CD4-positive, alpha-beta T cell treated with Interleukin-17A for 1 hour (primary cell): Measurements from ENCODE around the gene KCNMA1.
"Not testable (repeated sequence)": the region's sequence is repeated elsewhere in the genome, so short reads cannot be mapped to it uniquely, and the experiment has no call there.

ENCODE experiments used
- DNase-seq: peaks from one replicate; pipeline ENCODE4 v3.0.0-alpha.2; 2020

Gene KCNMA1

GRCh38 chr10:77433546-77433945 is 204.1 kb downstream of the KCNMA1 start:
- DNase-seq, result no peak

GRCh38 chr10:77431980-77432797 is 205.4 kb downstream of the KCNMA1 start:
- no peak for DNase-seq

- DNase-seq, result no peak
These were observed 206.4 kb downstream of the KCNMA1 start for GRCh38 chr10:77431209-77431611.

- no peak for DNase-seq
These were observed 207.1 kb downstream of the KCNMA1 start for GRCh38 chr10:77430530-77430929.

- DNase-seq, result no peak
These were observed 208.8 kb downstream of the KCNMA1 start for GRCh38 chr10:77428691-77429395.

- DNase-seq, result no peak
These were observed 213.4 kb downstream of the KCNMA1 start for GRCh38 chr10:77424257-77424656.

- no peak for DNase-seq
These were observed 214.9 kb downstream of the KCNMA1 start for GRCh38 chr10:77422491-77423338.

- DNase-seq, result no peak
These were observed 216.0 kb downstream of the KCNMA1 start for GRCh38 chr10:77421591-77421990.

GRCh38 chr10:77420947-77421523 is 216.6 kb downstream of the KCNMA1 start:
- no peak for DNase-seq

GRCh38 chr10:77419979-77420378 is 217.6 kb downstream of the KCNMA1 start:
- DNase-seq, result no peak

- DNase-seq, result no peak
These were observed 218.6 kb downstream of the KCNMA1 start for GRCh38 chr10:77419056-77419455.

- DNase-seq, result no peak
These were observed 219.6 kb downstream of the KCNMA1 start for GRCh38 chr10:77417806-77418640.

GRCh38 chr10:77417359-77417758 is 220.2 kb downstream of the KCNMA1 start:
- no peak for DNase-seq

- DNase-seq, result no peak
These were observed 221.1 kb downstream of the KCNMA1 start for GRCh38 chr10:77416311-77417135.

- DNase-seq, result no peak
These were observed 222.2 kb downstream of the KCNMA1 start for GRCh38 chr10:77415313-77415960.

GRCh38 chr10:77413231-77413630 is 224.4 kb downstream of the KCNMA1 start:
- no peak for DNase-seq

- not testable (repeated sequence) for DNase-seq
These were observed 225.0 kb downstream of the KCNMA1 start for GRCh38 chr10:77412573-77413133.

GRCh38 chr10:77411805-77412204 is 225.8 kb downstream of the KCNMA1 start:
- no peak for DNase-seq

GRCh38 chr10:77410523-77410922 is 227.1 kb downstream of the KCNMA1 start:
- no peak for DNase-seq
